CD4-positive, alpha-beta T cell treated with Interleukin-6 at 100 ng/mL for 8 hours (primary cell): Measurements from ENCODE around the gene A1CF.
"Not testable (repeated sequence)": the region's sequence is repeated elsewhere in the genome, so short reads cannot be mapped to it uniquely, and the experiment has no call there.

ENCODE experiments used
- DNase-seq: peaks from one replicate; pipeline ENCODE4 v3.0.0-alpha.2; 2020; ENCODE audit warnings: mixed read lengths, low spot score

A1CF gene, protein sequence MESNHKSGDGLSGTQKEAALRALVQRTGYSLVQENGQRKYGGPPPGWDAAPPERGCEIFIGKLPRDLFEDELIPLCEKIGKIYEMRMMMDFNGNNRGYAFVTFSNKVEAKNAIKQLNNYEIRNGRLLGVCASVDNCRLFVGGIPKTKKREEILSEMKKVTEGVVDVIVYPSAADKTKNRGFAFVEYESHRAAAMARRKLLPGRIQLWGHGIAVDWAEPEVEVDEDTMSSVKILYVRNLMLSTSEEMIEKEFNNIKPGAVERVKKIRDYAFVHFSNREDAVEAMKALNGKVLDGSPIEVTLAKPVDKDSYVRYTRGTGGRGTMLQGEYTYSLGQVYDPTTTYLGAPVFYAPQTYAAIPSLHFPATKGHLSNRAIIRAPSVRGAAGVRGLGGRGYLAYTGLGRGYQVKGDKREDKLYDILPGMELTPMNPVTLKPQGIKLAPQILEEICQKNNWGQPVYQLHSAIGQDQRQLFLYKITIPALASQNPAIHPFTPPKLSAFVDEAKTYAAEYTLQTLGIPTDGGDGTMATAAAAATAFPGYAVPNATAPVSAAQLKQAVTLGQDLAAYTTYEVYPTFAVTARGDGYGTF

DNA sequence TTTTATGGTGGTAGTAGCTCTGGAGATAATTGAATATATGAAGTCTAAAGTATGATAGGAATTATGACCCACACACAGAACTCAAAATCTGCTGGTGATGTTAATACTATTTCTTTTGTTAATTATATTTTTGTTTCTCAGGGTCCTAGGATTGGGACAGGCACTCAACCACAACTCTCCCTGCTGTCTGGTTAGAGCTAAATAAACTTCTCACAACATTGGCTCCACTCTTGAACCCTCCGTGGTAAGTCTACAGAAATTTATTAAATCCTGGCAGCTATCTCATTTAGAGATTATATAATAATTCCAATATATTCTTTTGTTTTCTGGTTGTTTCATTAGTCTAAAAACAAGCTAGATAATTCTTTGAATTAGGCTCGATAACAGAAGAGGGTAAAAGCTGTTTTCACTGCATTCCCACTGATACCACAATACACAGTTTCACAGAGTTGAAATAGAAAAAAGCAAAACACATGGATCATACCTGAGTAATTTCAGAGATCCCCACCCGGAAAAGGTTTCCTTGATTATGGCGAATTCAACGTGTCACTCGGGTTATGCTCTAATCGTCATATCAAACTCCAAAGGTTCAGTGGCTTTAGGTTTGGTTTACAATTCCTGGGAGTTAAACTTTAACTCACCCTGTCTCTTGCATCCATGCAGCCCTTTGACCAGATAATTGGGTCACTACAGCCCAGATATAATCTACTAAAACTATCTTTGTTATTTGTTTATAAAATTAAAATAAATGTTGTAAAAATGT is at the start of gene A1CF:
Gene A1CF, minus strand, starts transcription at position 531 of the 763 bp plus-strand sequence. CDS start 25,687 bp downstream, outside the sequence.
- DNase-seq: no peak

DNA sequence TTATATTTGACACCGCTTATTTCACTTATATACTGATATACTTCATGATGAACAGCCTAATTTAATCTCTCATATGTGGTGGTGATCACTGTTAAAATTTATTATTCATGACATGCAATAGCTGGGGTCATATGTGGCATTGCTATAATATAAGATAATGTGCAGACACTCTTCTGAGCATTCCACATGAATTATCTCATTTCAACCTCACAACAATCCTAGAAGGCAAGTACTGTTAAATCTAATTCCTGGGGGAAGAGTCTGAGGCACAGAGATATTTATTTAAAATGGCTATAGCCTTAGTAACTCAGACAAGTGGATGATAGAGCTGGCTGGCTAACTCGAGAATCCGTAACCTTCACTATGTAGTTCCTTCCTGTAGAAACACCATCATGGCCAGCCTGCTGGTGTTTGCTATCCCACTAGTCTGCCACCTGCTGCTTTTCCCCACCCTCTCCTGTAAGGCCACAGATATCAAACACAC is 46.6 kb upstream of the A1CF start:
- no peak for DNase-seq

DNA sequence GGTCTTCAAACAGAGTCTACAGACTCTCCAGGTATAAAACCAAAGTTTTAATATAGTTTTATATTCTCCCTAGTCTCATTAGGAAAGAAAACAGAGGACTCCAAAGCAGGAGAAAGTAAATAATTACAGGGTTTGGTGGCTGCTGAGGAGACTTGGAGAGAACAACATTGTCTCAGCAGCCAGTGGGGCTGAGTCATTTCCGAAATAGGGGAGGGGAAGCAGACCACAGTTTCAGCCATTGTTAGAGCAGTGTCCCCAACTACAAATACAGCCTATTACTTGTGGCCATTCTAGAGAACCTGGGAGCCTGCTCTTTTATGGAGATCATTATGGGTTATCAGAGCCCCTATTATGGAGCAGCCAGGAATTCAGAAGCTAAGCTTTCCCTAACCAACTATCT is 44.2 kb upstream of the A1CF start:
- no peak for DNase-seq

DNA sequence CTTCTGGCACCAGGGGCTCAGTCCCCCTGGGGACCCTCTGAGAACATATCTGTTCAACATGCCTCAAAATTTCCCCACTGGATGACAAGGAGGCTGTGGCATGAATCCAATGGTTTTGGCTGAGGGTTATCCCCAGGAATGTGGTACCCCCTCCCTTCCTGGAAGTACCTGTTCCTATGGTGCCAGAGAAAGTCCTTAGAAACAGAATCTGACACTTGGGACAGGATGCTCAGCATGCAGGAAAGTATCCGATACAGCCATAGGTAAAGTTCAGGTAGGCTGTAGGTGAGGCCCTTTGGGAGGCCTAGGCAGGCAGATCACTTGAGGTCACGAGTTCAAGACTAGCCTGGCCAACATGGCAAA is 42.7 kb upstream of the A1CF start:
- DNase-seq: no peak

DNA sequence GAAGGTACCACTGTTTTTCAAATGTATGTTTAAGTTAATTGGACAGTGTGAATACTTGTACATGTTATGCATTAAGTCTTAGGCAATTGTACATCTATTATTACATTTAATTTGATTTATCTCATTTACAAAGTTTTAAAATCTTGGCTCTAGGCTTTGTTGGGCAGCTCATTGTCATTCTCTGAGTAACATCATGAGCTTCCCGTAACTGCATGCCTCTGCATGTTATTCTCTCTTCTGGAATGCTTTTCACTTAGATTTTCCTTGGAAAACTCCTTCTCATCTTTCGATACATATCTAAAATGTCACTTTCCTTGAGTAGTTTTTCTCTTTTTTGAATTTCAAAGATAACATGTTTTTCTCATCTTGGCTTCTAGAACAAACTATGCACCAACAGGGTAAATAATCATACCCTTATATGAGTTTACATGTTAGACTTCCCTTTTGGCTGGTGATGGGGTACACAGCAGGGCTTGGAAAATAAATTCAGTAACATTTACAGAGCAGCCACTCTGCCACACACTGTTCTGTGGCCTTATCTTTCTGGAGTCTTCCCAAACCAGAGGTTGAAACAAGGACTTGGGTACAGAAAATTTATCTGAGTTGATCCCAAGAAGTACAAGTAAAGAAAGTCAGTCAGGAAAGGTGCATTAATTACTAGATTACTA is 42.2 kb upstream of the A1CF start:
- DNase-seq: no peak

DNA sequence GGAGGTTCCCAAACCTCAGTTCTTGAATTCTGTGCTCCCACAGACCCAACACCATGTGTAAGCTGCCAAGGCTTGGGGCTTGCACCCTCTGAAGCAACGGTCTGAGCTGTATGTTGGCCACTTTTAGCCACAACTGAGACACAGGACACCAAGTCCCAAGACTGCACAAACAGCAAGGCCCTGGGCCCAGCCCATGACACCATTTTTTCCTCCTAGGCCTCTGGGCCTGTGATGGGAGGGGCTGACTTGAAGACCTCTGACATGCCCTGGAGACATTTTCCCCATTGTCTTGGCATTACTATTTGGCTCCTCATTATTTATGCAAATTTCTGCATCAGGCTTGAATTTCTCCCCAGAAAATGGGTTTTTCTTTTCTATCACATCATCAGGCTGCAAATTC is 38.0 kb upstream of the A1CF start:
- not testable (repeated sequence) for DNase-seq

DNA sequence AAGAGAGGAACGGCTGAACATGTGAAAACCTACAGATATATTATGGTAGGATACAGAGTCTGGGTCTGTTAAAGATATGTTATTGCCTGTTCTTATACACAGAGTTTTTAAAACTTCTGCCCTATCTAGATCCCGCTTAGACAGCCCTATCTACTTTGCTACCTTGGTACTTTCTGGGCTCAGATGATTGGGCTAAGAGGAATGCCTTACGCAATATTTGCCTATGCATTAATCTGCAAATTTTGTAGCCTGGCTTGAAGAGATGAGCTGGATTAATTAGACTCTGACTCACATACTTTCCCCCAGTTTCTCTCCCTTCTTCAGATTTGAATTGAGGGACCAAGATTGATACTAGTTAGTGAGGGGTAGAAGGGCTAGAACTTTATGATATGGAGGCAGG is 33.6 kb upstream of the A1CF start:
- no peak for DNase-seq

DNA sequence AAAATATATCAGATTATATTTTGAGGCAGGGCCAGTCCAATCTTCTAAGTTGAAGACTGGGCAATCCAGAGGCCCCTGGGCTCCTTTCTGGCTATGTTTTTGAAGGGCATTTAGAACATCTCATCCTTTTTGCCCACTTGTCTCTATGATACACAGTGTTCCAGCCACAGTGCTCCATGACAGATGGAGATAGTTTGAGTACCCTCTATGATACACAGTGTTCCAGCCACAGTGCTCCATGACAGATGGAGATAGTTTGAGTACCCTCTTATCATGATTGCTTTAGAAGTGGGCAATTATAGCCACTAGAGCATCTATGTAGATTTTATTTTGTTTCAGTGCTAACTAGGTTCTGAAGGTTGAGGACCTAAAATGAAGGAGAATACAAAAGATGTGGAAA is 33.1 kb upstream of the A1CF start:
- no peak for DNase-seq

DNA sequence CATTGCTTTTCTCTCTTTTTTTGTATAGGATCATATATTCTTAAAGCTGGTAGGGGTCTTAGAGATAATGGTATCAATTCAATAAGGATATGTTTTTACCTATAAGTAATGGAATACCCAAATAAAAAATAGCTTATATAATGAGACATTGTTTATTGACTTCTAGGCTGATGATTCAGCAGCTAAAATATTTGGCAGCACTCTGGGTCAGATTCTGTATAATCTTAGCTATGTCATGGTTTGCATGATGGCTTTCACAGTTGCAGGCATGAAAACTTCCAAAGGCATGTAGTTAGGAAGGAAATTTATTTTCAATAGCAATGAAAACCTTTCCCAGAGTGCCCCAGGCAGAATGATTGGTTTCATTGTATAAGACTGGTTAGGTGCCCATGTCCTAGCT is 32.1 kb upstream of the A1CF start:
- DNase-seq: no peak

DNA sequence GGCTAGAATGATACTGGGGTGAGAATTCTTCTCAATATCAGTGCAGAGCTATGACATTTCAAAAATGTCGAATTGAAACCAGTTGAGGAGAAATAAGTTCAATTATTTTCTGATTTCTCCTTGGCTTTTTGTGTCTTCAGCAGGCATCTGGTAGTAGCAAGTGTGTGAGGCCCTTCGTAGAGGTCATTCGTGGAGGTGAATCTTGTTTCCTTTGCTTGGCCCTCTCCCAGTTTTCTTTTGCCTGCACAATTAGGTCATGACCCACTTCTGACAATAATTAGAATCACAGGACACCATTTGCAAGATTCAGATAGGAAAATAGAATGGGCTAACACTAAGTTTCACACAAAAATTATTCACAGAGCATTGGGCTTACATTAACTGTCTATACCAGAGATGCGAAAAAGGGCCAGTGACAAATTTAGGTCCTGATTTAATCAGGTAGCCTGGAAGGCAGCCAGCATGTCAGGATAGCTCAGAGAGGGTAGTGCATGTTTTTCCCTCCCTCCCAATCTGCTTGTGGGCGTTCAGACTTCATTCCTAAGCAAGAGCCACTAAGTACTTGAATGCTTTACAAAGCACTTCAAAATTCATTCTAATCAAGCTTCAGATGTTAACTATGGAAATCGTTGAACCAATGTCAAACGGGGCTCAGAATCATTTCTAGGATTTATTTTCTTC is 24.0 kb upstream of the A1CF start:
- no peak for DNase-seq

DNA sequence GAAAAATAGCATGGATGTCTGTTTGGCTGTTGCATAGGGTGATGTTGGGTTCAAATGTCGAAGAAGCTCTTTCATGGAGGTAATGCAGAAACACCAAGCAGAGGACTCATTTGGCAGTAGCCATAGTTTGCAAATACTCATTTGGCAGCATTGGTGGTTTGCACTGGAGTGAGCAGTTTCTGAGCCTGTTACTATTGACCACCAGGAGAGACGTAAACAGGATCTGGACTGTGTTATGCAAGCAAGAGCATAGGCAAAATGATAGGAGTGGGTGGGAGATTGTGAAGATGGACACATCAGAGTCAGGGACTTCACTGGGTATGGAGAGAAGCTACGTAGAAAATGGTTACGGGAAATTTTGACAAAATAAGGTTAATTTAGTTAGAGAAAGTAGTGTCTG is 22.9 kb upstream of the A1CF start:
- no peak for DNase-seq

DNA sequence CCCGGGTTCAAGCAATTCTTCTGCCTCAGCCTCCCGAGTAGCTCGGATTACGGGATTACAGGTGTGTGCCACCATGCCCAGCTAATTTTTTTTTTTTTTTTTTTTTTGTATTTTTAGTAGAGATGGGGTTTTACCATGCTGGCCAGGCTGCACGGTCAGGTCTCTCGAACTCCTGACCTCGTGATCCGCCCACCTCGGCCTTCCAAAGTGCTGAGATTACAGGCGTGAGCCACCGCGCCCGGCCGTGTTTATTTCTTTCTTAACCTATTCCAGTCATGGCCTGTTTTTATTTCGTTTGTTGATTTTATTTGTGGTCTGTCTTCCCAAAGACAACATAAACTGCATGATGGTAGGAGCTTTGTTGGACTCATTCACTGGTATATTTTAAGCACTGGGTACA is 20.4 kb upstream of the A1CF start:
- not testable (repeated sequence) for DNase-seq

DNA sequence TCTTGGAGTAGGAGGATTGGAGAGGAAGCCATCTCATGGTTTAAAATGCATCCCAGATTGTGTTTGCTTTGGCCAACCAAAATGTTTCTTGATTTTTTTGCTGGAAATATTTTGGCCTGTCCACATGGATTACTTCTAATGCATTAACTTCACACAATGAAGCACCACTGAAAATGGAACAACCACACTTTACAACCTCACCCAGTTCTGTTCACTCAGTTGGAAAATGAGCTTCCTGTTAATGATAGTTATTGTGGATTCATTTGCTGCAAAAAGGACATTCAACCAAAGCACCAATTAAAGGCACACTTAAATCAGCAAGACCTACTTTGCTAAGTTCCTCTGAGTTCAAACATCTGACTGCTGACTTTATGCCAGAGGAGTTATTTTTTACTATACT is 11.3 kb upstream of the A1CF start:
- DNase-seq: no peak

DNA sequence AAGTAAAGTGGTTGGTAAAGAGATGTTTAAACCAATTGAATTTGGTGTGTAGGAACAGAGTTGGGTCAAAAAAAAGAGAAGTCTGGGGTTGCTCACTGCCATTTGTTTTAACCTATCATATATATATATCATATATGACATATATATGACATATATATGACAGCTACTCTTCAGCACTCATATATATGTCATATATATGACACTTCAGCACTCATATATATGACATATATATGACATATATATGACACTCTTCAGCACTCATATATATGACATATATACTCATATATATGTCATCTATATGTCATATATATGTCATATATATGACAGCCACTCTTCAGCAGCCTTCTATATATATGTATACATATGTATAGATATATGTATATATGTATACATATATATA is 8.9 kb upstream of the A1CF start:
- no peak for DNase-seq

DNA sequence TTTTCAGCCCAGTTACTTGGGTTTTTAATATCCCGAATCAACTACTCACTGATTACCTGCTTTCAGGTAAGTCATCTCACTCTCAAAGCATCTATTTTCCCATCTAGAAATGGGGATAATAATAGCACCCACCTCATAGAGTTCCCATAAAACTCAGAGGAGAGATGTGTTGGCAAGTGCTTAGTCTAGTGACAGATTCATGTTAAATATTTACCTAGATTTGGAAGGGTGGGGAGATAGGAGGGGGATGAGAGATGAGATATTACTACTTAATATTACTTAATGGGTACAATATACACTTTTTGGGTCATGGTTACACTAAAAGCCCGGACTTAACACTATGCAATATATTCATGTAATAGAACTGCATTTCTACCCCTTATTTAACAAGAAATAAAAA is 7.0 kb upstream of the A1CF start:
- DNase-seq: no peak

DNA sequence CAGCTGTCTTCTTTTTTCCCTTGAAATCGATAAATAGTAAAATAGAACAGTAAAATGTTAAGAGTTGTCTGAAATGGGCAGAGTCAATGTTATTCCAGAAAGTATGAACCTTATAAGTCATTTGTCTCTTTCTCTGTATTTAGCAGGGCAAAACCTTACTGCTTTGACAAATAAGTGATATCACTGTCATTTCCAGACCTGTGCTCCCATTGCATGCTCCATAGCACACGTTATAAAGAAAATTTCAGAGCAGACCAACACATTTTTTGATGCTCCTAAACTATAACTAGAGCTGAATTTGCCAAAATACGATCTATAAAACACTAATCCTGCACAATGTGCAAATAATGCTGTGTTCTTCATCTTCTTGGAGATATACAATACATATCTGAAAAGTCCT is 1.1 kb downstream of the A1CF start:
- no peak for DNase-seq

DNA sequence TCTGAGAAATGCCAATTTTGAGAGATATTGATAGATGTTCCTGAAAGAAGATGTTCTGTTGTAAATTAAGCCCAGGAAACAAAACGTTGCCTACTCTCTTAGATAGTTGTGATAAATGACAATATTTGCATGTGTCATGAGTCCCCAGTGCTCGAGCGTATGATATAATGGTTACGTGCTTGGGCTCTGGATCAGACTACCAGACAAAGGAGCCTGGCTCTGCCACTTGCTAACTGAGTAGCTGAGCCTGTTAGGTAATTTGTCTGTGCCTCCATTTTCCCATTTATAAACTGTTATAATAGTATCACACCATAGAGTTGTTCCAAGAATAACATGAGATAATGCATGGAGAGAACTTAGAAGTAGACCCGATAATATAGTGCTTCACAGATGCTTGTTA is 1.8 kb downstream of the A1CF start:
- no peak for DNase-seq

DNA sequence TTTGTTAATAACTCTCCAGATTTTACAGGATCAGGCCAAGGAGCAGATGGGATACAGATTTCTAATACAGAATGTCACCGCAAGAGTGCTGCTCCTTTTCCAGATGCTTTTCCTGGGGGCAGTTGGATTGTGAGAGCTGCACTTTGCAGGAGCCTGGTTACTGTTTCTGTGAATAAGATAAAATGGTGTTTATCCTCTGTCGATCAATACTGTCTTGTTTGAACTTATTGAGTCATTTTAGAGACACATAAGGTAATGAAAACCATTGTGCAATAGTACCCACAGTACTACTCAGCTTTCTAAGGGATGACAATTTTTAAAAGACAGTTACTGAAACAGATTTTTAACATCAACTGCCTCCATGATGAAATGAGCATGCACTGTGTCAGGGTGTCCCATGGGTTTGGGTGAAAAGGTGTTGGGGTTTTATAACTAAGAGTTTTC is 2.9 kb downstream of the A1CF start:
- no peak for DNase-seq

DNA sequence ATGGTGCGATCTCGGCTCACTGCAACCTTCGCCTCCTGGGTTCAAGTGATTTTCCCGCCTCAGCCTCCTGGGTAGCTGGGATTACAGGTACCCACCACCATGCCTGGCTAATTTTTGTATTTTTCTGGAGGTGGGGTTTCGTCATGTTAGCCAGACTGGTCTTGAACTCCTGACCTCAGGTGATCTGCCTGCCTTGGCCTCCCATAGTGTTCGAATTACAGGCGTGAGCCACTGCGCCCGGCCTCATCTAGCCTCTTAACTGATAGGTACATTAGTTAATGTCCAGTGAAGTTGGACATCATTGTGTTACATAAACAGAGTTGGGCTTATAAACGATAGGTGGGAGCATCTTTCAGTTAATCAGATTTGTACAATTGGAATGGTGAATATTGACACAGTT is 4.4 kb downstream of the A1CF start:
- DNase-seq: not testable (repeated sequence)

DNA sequence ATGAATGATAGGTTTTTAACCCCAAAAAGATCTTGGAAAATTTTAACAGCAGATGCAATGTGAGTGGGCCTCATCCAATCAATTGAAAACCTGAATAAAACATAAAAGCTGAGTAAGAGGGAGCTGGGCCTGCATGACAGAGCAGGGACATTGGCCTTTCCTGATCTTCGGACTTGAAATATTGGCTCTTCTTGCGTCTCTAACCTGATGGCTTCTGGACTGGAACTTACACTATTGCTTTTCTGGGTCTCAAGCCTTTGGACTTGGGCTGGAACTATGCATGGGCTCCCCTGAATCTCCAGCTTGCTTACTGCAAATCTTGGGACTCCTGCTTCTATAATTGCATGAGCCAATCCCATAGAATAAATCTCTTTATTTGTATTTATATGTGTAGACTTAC is 9.0 kb downstream of the A1CF start:
- no peak for DNase-seq

DNA sequence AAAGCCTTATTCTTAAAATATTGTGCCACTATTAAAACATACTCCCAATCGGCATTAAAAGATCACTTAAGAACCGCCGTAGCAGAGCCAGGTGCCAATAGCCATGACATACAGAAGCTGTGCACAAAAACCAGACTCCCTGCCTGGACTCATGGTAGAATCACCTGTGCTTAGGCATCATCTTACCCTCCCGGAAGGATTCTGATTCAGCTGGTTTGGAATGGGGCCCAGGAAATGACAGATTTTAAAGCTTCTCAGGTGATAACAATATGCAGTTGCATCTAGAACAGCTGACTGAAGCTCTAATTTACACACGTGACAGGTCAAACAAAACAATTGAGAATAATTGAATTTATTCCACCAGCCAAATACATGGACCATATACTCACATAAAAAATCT is 10.7 kb downstream of the A1CF start:
- DNase-seq: no peak

DNA sequence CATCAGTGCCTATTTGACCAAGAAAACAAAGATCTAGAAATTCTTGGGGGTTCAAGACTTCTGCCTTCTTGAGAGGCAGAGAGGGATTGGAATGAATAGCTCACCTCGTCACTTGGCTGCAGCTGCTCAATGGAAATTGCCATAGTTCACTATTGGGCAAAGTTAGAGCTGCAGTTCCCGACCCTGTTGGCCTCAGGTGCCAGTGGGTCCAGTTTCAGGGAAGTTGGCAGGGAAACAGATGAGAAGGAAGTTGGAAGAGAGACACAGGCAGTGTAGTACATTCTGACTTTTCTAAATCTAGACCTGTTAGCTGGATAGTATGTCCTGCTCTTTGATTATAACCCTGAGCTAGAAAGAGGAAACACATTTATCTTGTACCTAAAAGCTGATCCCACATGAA is 19.1 kb downstream of the A1CF start:
- DNase-seq: no peak
